A673 (cell line): ENCODE results near the gene ALKBH1. TPM values are rescaled to one million over a fixed set of nuclear protein-coding genes. Genes with fewer than 3 reads are reported as not detected.

Experiments
- BruUV-seq: library from RNA; stranded (reverse); fragments of 400-500 nt; replicated peaks from 2 replicates; lab custom pipeline; 2021; lab: Mats Ljungman, UMichigan
- CTCF ChIA-PET: fragments of 300-600 bp; sonication (Branson Sonifier 250); formaldehyde crosslinking; loops from one replicate; lab custom pipeline; 2022; ENCODE audit warnings: antibody characterized with exemption; lab: Charles Lee
- POLR2A ChIA-PET: fragments of 300-600 bp; sonication (Branson Sonifier 250); formaldehyde crosslinking; loops from one replicate; lab custom pipeline; 2022; ENCODE audit warnings: antibody characterized with exemption; ENCODE audit not compliant: low non-redundant PET; lab: Charles Lee
- DNase-seq: peaks from one replicate; pipeline ENCODE4 v3.0.0-alpha.2; 2015; ENCODE audit warnings: low spot score
- H3K27ac ChIP-seq: fragments of 200-600 bp; sonication (generic); 2 replicates; pipeline ENCODE4 v1.5.1; 2016; ENCODE audit warnings: mixed run types, low read depth, mild to moderate bottlenecking, mixed read lengths, antibody characterized with exemption, low read length; ENCODE audit not compliant: poor library complexity, severe bottlenecking
- H3K27me3 ChIP-seq: fragments of 200-600 bp; sonication (generic); replicated peaks from 2 replicates; pipeline ENCODE4 v1.6.1; 2017; ENCODE audit warnings: mixed run types, low read depth, mild to moderate bottlenecking, mixed read lengths, antibody characterized with exemption, low read length; ENCODE audit not compliant: insufficient read depth, poor library complexity
- H3K36me3 ChIP-seq: fragments of 200-600 bp; sonication (generic); 2 replicates; pipeline ENCODE4 v1.6.1; 2016; ENCODE audit warnings: mixed run types, mild to moderate bottlenecking, mixed read lengths, antibody characterized with exemption, low read length; ENCODE audit not compliant: insufficient read depth, poor library complexity, severe bottlenecking
- H3K4me1 ChIP-seq: fragments of 200-600 bp; sonication (generic); 2 replicates; pipeline ENCODE4 v1.6.1; 2017; ENCODE audit warnings: mixed run types, mild to moderate bottlenecking, mixed read lengths, antibody characterized with exemption, low read length; ENCODE audit not compliant: insufficient read depth, poor library complexity, severe bottlenecking
- H3K4me3 ChIP-seq: fragments of 200-600 bp; sonication (generic); 2 replicates; pipeline ENCODE4 v1.5.1; 2016; ENCODE audit warnings: low read depth, mixed run types, mild to moderate bottlenecking, mixed read lengths, low read length; ENCODE audit not compliant: poor library complexity, severe bottlenecking
- H3K9me3 ChIP-seq: fragments of 200-600 bp; sonication (generic); 2 replicates; pipeline ENCODE4 v1.6.1; 2016; ENCODE audit warnings: mixed run types, low read depth, mild to moderate bottlenecking, mixed read lengths, antibody characterized with exemption, low read length; ENCODE audit not compliant: poor library complexity, severe bottlenecking
- EZH2 ChIP-seq: fragments of 200-600 bp; sonication (generic); IDR thresholded peaks from 2 replicates; pipeline ENCODE4 v1.6.1; 2017; ENCODE audit warnings: borderline replicate concordance, low read depth, mild to moderate bottlenecking, mixed read lengths, antibody characterized with exemption, low read length; ENCODE audit not compliant: poor library complexity, severe bottlenecking
- intact Hi-C: fragments of 100-400 bp; cut with micrococcal nuclease; formaldehyde crosslinking; loops from one replicate; pipeline ENCODE4 v1.10.0; 2022; ENCODE audit not compliant: unreplicated experiment
- total RNA-seq: library from RNA; stranded (reverse); gene quantifications from 2 replicates; pipeline ENCODE4 v1.2.3, GENCODE V29; 2021
- TF ChIP-seq, protein P1 (sequence below): fragments of 300-800, 200-600 bp; sonication (generic); conservative IDR thresholded peaks from 2 replicates; pipeline ENCODE4 v1.5.1; 2017; ENCODE audit warnings: low read depth, mild to moderate bottlenecking, antibody characterized with exemption, low read length, moderate library complexity, mixed read lengths

ALKBH1 gene
- total RNA-seq, 1 experiment from 2014 or later, result 19.4 TPM

DNA sequence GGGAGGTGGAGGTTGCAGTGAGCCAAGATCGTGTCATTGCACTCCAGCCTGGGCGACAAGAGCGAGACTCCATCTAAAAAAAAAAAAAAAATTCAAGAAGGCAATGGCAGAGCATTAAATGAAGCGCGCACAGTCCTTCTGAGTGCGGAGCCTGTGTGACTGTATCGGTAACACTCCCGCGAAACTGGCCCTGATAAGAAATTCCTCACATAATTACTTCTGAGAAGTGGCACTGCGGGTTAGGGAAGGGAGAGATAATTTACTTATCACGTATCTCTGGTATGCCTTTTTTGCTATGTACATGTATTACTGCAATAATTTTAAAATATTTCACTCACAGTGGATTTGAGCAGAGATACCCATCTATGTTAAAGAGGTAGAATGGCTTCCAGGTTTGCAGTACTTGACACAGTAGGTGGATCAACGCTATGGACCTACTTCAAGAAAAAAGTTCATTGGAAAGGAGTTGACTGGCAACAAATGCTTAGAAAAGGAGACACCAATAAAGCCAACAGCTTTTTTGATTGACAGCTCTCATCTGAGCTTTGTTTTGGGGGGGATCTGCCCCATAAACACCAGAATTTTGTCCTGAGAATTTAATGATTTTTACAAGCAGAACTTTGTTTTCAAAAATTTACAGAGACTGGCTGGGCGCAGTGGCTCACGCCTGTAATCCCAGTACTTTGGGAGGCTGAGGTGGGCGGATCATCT, 62.1 kb downstream of the ALKBH1 start:
- Histone ChIP-seq H3K27me3 (no peaks in the 10 kb centered on the region), H3K4me1 (no peaks in the 10 kb centered on the region), H3K9me3 (no peaks in the 10 kb centered on the region), H3K36me3 (no peaks in the 10 kb centered on the region), H3K27ac (no peak overlapping the region), H3K4me3 (no peak overlapping the region)
- ChIA-PET POLR2A (interaction anchor here (1.0 kb wide), 1 partner anchor 269 kb away, joined by 4 read pairs; the partner anchor contains the start of genes SAMD15 and TMED8), CTCF (no interaction called here)
- BruUV-seq, result no TSS peak
- DNase-seq, result no peak
- TF ChIP-seq EZH2, result no peak
- TF ChIP-seq, protein P1, sequence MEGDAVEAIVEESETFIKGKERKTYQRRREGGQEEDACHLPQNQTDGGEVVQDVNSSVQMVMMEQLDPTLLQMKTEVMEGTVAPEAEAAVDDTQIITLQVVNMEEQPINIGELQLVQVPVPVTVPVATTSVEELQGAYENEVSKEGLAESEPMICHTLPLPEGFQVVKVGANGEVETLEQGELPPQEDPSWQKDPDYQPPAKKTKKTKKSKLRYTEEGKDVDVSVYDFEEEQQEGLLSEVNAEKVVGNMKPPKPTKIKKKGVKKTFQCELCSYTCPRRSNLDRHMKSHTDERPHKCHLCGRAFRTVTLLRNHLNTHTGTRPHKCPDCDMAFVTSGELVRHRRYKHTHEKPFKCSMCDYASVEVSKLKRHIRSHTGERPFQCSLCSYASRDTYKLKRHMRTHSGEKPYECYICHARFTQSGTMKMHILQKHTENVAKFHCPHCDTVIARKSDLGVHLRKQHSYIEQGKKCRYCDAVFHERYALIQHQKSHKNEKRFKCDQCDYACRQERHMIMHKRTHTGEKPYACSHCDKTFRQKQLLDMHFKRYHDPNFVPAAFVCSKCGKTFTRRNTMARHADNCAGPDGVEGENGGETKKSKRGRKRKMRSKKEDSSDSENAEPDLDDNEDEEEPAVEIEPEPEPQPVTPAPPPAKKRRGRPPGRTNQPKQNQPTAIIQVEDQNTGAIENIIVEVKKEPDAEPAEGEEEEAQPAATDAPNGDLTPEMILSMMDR, result no peak
- intact Hi-C loops, result no loop called here

DNA sequence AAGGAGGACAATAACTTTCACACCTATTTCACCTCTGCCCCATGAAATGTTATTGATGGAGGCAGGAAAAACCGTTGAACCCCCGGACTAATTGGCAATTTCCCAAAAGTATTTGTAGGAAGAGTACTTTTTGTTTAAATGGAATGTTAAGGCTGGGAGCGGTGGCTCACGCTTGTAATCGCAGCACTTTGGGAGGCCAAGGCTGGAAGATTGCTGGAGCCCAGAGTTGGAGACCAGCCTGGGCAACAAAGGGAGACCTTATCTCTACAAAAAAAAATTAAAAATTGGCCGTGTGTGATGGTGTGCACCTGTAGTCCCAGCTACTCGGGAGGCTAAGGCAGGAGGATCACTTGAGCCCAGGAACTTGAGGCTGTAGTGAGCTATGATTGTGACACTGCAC, 65.4 kb downstream of the ALKBH1 start:
- CTCF ChIA-PET, result no interaction called here
- no peak for DNase-seq
- H3K27ac ChIP-seq, result no peak overlapping the region
- no peaks in the 10 kb centered on the region for H3K9me3 ChIP-seq
- TF ChIP-seq, protein P1, result no peak
- TF ChIP-seq EZH2, result no peak
- BruUV-seq, result no TSS peak
- no peaks in the 10 kb centered on the region for H3K36me3 ChIP-seq
- POLR2A ChIA-PET, result no interaction called here
- intact Hi-C loops, result no loop called here
- H3K4me1 ChIP-seq, result no peaks in the 10 kb centered on the region
- H3K4me3 ChIP-seq, result no peak overlapping the region
- no peaks in the 10 kb centered on the region for H3K27me3 ChIP-seq

DNA sequence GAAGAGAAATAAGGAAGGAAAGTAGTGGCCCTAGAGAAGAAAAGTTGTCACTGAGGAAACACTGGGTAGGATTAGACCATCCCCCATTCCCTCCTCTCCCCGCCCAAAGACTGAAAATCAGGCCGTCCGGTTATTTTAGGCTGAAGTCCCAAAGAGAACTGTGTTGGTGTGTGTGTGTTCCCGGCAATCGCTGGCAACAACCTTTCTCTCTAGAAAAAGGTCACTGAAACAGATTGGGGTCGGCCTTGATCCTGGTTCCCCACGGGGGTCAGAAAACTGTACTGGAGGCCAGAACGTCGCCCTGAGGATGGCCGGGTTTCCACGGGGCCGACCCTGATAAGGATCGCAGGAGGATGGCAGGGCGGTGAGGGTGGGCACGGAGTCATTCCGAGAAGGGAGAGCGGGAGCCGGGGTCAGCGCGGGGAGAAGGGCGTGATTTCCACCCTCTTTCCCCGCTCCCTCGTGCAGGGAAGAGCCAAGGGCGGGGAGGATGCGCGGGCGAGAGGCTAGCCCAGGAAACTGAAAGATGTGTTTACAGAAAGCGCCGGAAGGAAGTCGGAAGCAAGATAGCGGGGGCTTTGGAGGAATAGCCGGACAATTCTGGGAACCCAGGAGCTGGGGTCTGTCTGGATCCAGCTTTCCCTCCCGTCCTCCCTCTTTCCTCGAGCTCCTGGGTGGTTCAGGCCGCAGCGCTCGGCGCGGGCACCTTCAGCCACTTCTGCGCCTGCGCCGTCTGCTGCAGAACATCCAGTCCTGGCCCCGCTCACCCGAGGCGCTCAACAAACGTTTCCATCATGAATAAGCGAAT, 66.1 kb downstream of the ALKBH1 start:
- H3K4me1 ChIP-seq, result no peaks in the 10 kb centered on the region
- intact Hi-C loops, result no loop called here
- ChIA-PET CTCF (no interaction called here), POLR2A (no interaction called here)
- no peaks in the 10 kb centered on the region for H3K9me3 ChIP-seq
- H3K36me3 ChIP-seq, result no peaks in the 10 kb centered on the region
- H3K27ac ChIP-seq, result no peak overlapping the region
- BruUV-seq, result no TSS peak
- peak; percentile 55 for DNase-seq
- H3K4me3 ChIP-seq, result peak overlapping the region; percentile 21
- TF ChIP-seq, protein P1, result no peak
- TF ChIP-seq EZH2, result no peak
- no peaks in the 10 kb centered on the region for H3K27me3 ChIP-seq
